ENCODE results near the gene MOSMO.

GRCh38 chr16:22089910-22090309 is 82.0 kb downstream of the MOSMO start:
- TF ChIP-seq CTCF (IDR thresholded peaks at IDR 0.05) (no peak), EP300 (IDR thresholded peaks at IDR 0.05) (no peak), POLR2A (IDR thresholded peaks at IDR 0.05) (no peak)
